ENCODE data around the gene UGT2B17. TPM values are rescaled to one million over a fixed set of nuclear protein-coding genes. Genes with fewer than 3 reads are reported as not detected.
"Not testable (repeated sequence)": the region's sequence is repeated elsewhere in the genome, so short reads cannot be mapped to it uniquely, and the experiment has no call there.

UGT2B17 gene
- total and polyA plus RNA-seq, 2 experiments from 2014 or later, result not detected

DNA sequence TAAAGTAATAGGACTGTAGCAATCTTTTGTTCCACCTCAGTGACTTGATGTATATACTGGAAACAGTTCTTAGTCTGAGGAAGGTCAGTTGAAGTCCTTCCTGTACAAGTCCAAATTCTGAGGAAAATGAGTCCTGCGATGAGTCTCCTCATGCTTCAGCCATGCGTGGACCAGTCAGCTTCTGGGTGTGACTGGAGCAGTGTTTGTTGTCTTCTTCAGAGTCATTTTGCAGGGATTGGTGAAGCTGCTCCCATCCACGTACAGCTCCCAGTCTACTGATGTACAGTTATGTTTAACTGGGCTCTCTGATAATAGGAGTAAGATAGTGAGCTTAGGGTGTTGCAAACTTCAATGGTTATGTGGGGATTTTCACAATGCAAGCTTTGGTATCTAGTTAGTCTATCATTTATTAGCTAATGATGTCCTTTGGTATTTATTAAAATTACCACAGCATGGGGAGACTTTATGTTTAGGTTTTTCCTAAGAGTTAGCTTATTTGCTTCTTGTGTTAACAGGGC is 3.4 kb downstream of the UGT2B17 start:
- no peak for TF ChIP-seq EZH2phosphoT487 (IDR thresholded peaks at IDR 0.05; ENCODE audit: insufficient read depth, low read depth)
- TF ChIP-seq EZH2 (IDR thresholded peaks at IDR 0.05; ENCODE audit: insufficient read depth, poor library complexity, severe bottlenecking), result no peak
- no peaks in the 10 kb centered on the region for H3K27me3 ChIP-seq (replicated peaks; ENCODE audit: insufficient read depth)
- no peaks in the 10 kb centered on the region for H4K20me1 ChIP-seq (ENCODE audit: insufficient read depth)
- no peak overlapping the region for H3K27ac ChIP-seq
- H3K4me1 ChIP-seq (ENCODE audit: insufficient read depth), result no peaks in the 10 kb centered on the region
- no peaks in the 10 kb centered on the region for H3K36me3 ChIP-seq (ENCODE audit: low read depth)
- 32 to 37% methylated on average over 3 of the region's 3 CpGs for WGBS, 2 experiments (ENCODE audit: low coverage in 1 of 2, low lambda C conversion rate in 2 of 2, missing lambda C conversion rate in 2 of 2)
- H2AFZ ChIP-seq, result no peak overlapping the region
- H3K9me2 ChIP-seq (ENCODE audit: insufficient read depth), result no peaks in the 10 kb centered on the region
- H3K9ac ChIP-seq, result no peak overlapping the region
- no peak overlapping the region for H3K4me2 ChIP-seq (ENCODE audit: unreplicated experiment)
- H3K4me3 ChIP-seq, result no peak overlapping the region
- in situ Hi-C loops (cut with MboI), result no loop called here
- H3K79me2 ChIP-seq (ENCODE audit: insufficient read depth), result no peaks in the 10 kb centered on the region
- no peak for DNase-seq
- H3K9me3 ChIP-seq (ENCODE audit: low read depth), result no peaks in the 10 kb centered on the region
- no peaks in the 10 kb centered on the region for H3F3A ChIP-seq (ENCODE audit: insufficient read depth)

DNA sequence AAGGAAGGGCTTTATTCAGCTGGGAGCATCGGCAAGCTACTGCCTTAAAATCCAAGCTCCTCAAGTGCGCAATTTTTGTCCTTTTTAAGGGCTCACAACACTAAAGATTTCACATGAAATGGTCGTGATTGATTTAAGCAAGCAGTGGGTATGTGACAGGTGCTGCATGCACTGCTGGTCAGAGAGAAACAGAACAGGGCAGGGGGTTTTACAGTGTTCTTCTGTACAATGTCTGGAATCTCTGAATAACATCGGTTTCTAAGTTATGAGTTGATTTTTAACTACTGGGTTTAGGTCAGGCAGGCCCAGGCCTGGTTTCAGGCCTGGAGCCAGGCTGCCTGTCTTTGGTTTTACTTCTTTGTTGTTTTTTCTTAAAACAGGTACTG is 6.0 kb downstream of the UGT2B17 start:
- Histone ChIP-seq H3F3A (ENCODE audit: insufficient read depth) (no peaks in the 10 kb centered on the region), H3K4me2 (ENCODE audit: unreplicated experiment) (no peak overlapping the region), H3K27me3 (replicated peaks; ENCODE audit: insufficient read depth) (no peaks in the 10 kb centered on the region), H3K9ac (no peak overlapping the region), H4K20me1 (ENCODE audit: insufficient read depth) (no peaks in the 10 kb centered on the region), H2AFZ (no peak overlapping the region), H3K36me3 (ENCODE audit: low read depth) (no peaks in the 10 kb centered on the region), H3K27ac (no peak overlapping the region), H3K4me3 (no peak overlapping the region), H3K4me1 (ENCODE audit: insufficient read depth) (no peaks in the 10 kb centered on the region), H3K9me2 (ENCODE audit: insufficient read depth) (no peaks in the 10 kb centered on the region), H3K9me3 (ENCODE audit: low read depth) (no peaks in the 10 kb centered on the region), H3K79me2 (ENCODE audit: insufficient read depth) (no peaks in the 10 kb centered on the region)
- in situ Hi-C loops (cut with MboI), result no loop called here
- 2 to 4% methylated on average over 4 of the region's 4 CpGs for WGBS, 2 experiments (ENCODE audit: low coverage in 1 of 2, low lambda C conversion rate in 2 of 2, missing lambda C conversion rate in 2 of 2)
- TF ChIP-seq EZH2phosphoT487 (IDR thresholded peaks at IDR 0.05; ENCODE audit: insufficient read depth, low read depth) (no peak), EZH2 (IDR thresholded peaks at IDR 0.05; ENCODE audit: insufficient read depth, poor library complexity, severe bottlenecking) (no peak)
- no peak for DNase-seq

DNA sequence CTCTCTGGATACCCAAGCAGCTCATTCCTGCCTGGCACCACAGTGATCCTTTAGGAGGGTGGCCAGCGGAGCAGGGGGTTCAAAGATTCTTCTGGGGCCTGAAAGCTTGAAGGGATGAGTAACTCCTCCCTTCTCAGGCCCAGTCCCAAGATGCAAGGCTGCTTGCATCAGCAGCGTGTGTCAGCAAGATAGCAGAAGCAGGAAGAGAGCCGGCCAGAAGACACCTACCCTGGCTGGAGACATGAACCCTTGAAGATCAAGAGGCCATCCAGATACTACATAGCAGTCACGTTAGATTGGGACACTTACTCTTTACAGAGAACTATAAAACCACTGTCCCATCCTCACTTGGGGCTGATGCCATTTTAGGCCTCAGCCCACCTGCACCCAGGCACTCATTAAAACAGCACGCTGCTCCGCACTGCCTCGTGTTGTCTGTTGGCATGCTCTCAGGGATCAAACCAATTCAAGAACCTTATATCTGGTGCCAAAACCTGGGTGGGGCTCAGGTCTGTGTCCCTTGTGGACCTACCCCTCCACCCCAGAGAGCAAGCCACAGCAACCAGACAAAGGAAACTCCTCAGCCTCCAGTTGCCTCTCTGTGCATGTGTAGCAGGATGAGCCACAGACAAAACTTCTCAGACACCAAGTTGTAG is 6.5 kb downstream of the UGT2B17 start:
- Histone ChIP-seq H3K79me2 (ENCODE audit: insufficient read depth) (no peaks in the 10 kb centered on the region), H3K9ac (no peak overlapping the region), H3K9me2 (ENCODE audit: insufficient read depth) (no peaks in the 10 kb centered on the region), H3K36me3 (ENCODE audit: low read depth) (no peaks in the 10 kb centered on the region), H3K4me1 (ENCODE audit: insufficient read depth) (no peaks in the 10 kb centered on the region), H4K20me1 (ENCODE audit: insufficient read depth) (no peaks in the 10 kb centered on the region), H3K27me3 (replicated peaks; ENCODE audit: insufficient read depth) (no peaks in the 10 kb centered on the region), H3K9me3 (ENCODE audit: low read depth) (no peaks in the 10 kb centered on the region), H3K4me3 (no peak overlapping the region), H2AFZ (no peak overlapping the region), H3F3A (ENCODE audit: insufficient read depth) (no peaks in the 10 kb centered on the region), H3K4me2 (ENCODE audit: unreplicated experiment) (no peak overlapping the region), H3K27ac (no peak overlapping the region)
- no peak for DNase-seq
- TF ChIP-seq EZH2phosphoT487 (IDR thresholded peaks at IDR 0.05; ENCODE audit: insufficient read depth, low read depth) (no peak), EZH2 (IDR thresholded peaks at IDR 0.05; ENCODE audit: insufficient read depth, poor library complexity, severe bottlenecking) (no peak)
- in situ Hi-C loops (cut with MboI), result no loop called here
- WGBS, 2 experiments (ENCODE audit: low coverage in 1 of 2, low lambda C conversion rate in 2 of 2, missing lambda C conversion rate in 2 of 2), result 24 to 37% methylated on average over 7 of the region's 7 CpGs

DNA sequence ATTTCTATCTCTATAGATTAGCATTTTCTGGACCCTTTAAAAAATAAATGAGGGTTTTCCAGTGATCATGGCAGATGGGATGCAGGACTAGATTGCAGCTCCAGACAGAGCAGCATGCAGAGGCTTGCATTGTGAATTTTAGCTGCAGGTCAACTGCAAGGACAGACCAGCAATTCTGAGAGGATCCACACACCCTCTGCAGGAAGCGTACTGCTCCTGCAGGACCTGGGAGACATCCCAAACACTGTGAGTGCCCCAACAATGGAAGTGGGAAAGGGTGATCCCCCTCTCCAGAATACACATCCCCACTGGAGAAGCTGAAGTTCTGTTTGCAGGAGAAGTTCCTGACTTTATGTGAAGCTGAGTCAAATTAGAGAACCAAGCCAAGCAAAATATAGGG is 7.1 kb downstream of the UGT2B17 start:
- H3K4me3 ChIP-seq; H3F3A ChIP-seq (ENCODE audit: insufficient read depth); H3K36me3 ChIP-seq (ENCODE audit: low read depth); H3K79me2 ChIP-seq (ENCODE audit: insufficient read depth); DNase-seq; H3K9me2 ChIP-seq (ENCODE audit: insufficient read depth); H3K9me3 ChIP-seq (ENCODE audit: low read depth); H3K27me3 ChIP-seq (replicated peaks; ENCODE audit: insufficient read depth); H2AFZ ChIP-seq; H3K27ac ChIP-seq; H4K20me1 ChIP-seq (ENCODE audit: insufficient read depth); H3K9ac ChIP-seq; H3K4me2 ChIP-seq (ENCODE audit: unreplicated experiment); H3K4me1 ChIP-seq (ENCODE audit: insufficient read depth); in situ Hi-C loops (cut with MboI): not testable (repeated sequence)
- WGBS, 2 experiments (ENCODE audit: low coverage in 1 of 2, low lambda C conversion rate in 2 of 2, missing lambda C conversion rate in 2 of 2), result 0 to 7% methylated on average over 1 of the region's 1 CpG

DNA sequence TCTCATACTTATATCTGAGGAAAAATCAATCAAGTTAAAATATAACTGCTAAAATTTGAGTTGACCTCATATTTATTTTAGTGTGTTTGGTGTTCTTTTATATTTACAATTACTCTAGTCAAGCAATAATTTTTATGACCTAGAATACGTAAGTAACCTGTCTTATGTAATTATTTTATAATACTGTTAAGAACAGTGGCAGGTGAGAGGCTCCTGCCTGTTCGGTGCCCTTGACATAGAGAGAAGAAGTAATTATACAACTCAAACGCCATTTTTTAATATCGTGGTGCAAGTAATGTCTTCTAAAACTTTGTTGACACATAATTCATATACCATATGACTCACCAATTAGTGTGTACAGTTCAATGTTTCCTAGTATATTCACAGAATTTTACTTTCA is 7.6 kb downstream of the UGT2B17 start:
- WGBS, 2 experiments (ENCODE audit: low coverage in 1 of 2, low lambda C conversion rate in 2 of 2, missing lambda C conversion rate in 2 of 2), result 23% methylated on average over 4 of the region's 4 CpGs
- in situ Hi-C loops (cut with MboI); DNase-seq: not testable (repeated sequence)

DNA sequence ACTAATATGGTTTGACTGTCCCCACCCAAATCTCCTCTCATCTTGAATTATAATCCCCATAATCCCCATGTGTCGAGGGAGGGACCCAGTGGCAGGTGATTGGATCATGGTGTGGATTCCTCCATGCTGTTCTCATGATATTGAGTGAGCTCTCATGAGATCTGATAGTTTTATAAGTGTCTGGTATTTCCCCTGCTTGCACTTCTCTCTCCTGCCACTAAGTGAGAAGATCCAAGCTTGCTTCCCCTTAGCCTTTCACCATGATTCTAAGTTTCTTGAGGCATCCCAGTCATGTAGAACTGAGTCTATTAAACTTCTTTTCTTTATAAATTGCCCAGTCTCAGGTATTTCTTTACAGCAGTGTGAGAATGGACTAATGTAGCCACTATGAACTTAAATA is 9.8 kb downstream of the UGT2B17 start:
- not testable (repeated sequence) for DNase-seq

More for the DNA sequence above, 7.6 kb downstream of the UGT2B17 start:
- H3K9me2 ChIP-seq (ENCODE audit: insufficient read depth); H2AFZ ChIP-seq; H3F3A ChIP-seq (ENCODE audit: insufficient read depth); H4K20me1 ChIP-seq (ENCODE audit: insufficient read depth); H3K4me2 ChIP-seq (ENCODE audit: unreplicated experiment); H3K27me3 ChIP-seq (replicated peaks; ENCODE audit: insufficient read depth); H3K36me3 ChIP-seq (ENCODE audit: low read depth); H3K27ac ChIP-seq; H3K4me1 ChIP-seq (ENCODE audit: insufficient read depth); H3K79me2 ChIP-seq (ENCODE audit: insufficient read depth); H3K9ac ChIP-seq; H3K9me3 ChIP-seq (ENCODE audit: low read depth); H3K4me3 ChIP-seq: not testable (repeated sequence)

DNA sequence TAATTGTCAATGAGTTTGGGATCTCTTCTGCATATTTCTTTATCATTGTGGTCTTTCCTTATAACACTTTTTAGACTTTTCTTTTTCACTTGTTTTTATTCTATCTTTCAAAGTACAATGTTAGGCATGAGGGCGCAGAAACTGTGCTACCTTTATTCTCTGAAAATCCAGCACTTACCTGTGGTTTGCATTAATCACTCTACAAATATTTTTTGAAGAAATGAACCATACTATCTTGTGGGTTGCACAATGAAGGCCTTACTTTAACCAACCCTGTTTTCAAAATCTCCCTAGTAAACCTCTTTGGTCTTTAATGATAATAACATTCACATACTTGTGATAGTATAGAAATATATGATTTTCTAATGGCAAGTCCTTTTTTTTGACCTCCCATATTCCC is 11.0 kb downstream of the UGT2B17 start:
- H4K20me1 ChIP-seq (ENCODE audit: insufficient read depth); H3K27ac ChIP-seq; H3F3A ChIP-seq (ENCODE audit: insufficient read depth); H3K9me3 ChIP-seq (ENCODE audit: low read depth); H3K9ac ChIP-seq; H2AFZ ChIP-seq; DNase-seq; H3K79me2 ChIP-seq (ENCODE audit: insufficient read depth); H3K4me2 ChIP-seq (ENCODE audit: unreplicated experiment); H3K4me3 ChIP-seq; H3K27me3 ChIP-seq (replicated peaks; ENCODE audit: insufficient read depth); H3K9me2 ChIP-seq (ENCODE audit: insufficient read depth); H3K4me1 ChIP-seq (ENCODE audit: insufficient read depth); in situ Hi-C loops (cut with MboI); H3K36me3 ChIP-seq (ENCODE audit: low read depth): not testable (repeated sequence)
- 24 to 32% methylated on average over 1 of the region's 1 CpG for WGBS, 2 experiments (ENCODE audit: low coverage in 1 of 2, low lambda C conversion rate in 2 of 2, missing lambda C conversion rate in 2 of 2)

More for the DNA sequence above, 9.8 kb downstream of the UGT2B17 start:
- H3K9me2 ChIP-seq (ENCODE audit: insufficient read depth); in situ Hi-C loops (cut with MboI); H4K20me1 ChIP-seq (ENCODE audit: insufficient read depth); H3K27me3 ChIP-seq (replicated peaks; ENCODE audit: insufficient read depth); H3K4me3 ChIP-seq; H3K4me2 ChIP-seq (ENCODE audit: unreplicated experiment); H3K79me2 ChIP-seq (ENCODE audit: insufficient read depth); H3F3A ChIP-seq (ENCODE audit: insufficient read depth); H3K27ac ChIP-seq; H2AFZ ChIP-seq; H3K9me3 ChIP-seq (ENCODE audit: low read depth); H3K9ac ChIP-seq; H3K4me1 ChIP-seq (ENCODE audit: insufficient read depth); H3K36me3 ChIP-seq (ENCODE audit: low read depth): not testable (repeated sequence)
- WGBS, 2 experiments (ENCODE audit: low coverage in 1 of 2, low lambda C conversion rate in 2 of 2, missing lambda C conversion rate in 2 of 2), result 0% methylated on average over 1 of the region's 1 CpG
